HG03095 (cell line): ENCODE results near the gene ESCO1.

Experiments used
- ATAC-seq: cut with Tn5 transposase; IDR thresholded peaks from one replicate; pipeline ENCODE4 v1.9.1; 2021; ENCODE audit warnings: moderate library complexity; ENCODE audit not compliant: unreplicated experiment

The ESCO1 gene

DNA sequence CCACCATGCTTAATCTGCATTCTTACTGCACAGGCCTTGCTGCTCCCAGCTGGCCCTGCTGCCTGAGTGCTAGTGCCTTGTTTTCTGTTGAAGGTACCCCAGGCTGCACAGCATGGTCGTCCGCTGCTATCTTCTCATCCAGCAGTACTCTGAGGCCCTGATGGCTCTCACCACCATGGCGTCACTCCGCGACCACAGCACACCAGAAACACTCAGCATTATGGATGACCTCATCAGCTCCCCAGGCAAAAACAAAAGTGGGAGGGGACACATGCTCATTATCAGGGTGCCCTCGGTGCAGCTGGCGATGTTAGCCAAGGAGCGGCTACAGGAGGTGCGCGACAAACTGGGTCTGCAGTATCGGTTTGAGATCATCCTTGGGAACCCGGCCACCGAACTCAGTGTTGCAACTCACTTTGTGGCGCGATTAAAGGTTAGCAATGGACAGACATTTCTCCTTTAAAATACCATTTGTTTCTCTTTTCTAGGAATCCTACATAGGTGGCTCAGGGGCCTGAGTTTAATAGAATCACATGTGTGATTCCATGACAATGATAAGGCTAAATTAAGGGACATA, 110.5 kb downstream of the ESCO1 start:
- ATAC-seq: no peak

DNA sequence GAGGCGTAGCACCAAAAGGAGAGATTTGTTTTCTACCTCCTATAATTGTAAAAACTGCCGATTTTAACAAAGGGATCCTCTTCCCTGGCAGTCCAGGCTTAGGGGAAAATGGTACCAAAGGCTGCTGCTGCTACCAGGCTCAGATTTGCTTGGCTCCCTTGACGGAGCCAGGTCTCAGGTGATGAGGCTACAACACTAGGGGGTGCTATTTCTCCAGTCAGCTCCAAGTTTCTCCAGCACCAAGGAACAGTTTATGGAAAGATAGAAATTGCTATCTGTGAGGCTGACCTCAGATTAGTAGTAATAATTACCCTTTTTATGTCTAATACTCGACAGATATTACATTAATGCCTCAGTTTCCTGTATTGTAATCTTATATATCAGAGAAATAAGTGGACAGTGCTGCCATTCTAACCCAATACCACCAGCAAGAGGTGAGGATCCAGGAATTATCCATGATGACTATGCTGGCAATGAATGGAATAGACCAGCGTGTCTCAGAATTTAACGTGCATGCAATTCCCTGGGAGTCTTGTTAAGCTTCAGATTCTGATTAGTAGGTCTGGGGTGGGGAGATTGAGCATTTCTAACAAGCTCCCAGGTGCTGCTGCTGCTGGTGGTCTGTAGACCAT, 111.3 kb downstream of the ESCO1 start:
- ATAC-seq: no peak

DNA sequence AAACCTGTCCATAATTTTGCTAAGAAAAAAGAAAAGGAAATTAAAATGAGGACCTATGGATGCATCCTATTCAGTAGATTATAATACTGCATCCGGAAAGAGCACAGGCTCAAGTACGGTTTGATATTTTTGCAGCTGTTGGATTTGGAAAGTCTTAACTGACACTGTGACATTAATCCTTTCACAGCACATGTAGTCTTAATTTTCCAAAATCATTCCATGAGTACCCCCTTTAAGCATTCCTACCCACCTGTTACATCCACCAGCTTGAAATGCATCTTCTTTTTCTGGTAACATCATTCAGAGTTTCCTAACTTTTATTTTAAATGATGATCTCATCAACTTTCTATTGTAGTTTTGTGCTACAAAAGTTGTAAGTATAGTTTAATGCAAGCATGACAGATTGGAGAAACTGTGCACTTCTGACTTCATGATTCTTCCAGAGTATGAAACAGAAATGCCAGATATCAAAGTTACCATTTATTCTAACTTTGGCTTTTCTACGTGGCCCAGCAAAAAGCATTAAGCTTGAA, 113.5 kb downstream of the ESCO1 start:
- ATAC-seq: no peak

DNA sequence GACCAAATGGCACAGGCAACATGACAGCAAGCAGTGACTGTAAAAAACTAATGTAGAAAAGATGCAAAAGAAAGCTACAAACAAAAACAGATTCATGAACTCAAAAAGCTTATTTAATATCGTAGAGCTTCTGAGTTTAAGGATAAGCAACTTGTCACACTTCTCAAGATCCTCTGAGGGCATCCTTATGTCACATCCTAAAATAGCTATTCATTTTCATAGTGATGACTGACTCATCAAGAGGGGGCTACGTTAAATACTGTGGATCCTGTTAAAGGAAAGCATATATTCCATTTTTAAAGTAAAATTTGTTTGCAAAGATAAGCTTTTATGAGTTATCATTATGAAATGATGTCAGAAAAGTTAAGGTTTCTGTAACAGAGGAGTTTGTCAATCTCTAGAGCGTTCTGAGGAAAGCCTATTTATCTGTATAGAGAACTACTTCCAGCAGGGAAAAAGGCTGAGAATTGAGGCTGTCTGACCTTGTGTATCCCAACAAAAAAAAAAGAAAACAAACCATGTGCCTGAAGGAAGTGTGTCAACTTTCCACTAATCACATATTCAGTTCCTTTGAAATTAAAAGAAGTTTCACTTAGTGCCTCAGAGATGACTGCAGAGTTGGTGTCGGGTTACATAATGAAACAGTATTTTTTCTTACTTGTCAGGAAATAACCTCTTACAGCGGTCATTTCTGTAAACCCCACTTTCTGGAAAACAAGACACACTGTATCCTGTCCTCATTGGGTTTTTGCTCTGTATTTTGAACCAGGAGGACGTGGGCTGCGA, 115.5 kb downstream of the ESCO1 start:
- ATAC-seq: no peak

DNA sequence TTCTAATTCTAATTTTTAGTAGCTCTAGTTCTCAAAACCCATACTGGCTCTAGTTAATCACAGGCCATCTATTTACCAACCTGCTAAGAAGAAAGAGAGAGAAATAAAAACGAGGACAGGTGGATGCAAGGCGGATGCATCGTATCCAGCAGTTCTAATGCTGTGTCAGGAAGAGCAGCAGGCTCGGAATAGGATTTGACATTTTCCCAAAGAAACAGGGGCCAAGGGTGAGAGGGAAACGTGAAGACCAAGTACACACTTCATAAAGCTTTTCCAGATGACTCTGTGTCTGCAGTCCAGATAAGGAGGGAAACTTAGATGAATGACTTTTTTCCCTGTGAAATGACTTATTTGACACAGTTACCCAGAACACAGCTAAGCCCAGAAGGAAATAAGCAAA, 117.5 kb downstream of the ESCO1 start:
- ATAC-seq: no peak

DNA sequence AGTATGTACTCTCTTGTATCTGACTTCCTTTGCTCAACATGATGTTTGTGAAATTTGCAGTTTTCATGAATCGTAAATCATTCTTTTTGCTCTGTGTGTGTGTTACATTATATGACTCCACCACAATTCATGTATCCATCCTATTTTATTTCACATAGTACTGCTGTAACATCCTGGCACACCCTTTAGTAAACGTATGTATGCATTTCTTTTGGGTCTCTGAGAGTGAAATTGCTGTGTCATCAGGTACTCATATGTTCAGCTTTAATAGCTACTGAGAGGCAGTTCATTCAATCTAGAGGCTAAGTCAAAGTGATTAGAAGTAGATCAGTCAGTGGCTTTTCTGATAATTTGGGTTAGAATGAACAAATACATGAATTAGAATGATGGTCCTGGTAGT, 118.8 kb downstream of the ESCO1 start:
- ATAC-seq: no peak

DNA sequence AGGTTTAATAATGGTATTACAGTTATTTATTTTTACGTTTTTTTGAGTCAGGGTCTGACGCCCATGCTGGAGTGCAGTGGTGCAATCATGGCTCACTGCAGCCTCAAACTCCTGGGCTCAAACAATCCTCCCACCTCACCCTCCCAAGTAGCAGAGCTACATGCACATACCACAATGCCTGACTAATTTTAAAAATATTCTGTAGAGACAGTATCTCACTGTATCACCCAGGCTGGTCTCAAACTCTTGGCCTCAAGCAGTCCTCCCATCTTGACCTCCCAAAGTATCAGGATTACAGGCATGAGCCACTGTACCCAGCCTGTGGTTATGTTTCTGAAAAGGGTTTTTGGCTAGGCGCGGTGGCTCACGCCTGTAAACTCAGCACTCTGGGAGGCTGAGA, 120.8 kb downstream of the ESCO1 start:
- ATAC-seq: no peak
